DND-41 (cell line): Measurements from ENCODE around the gene OPHN1.

Experiments
- ATAC-seq: fragments of 200-7000 bp; cut with Tn5 transposase; 3 replicates; pipeline ENCODE4 v1.9.1; 2021; ENCODE audit warnings: low read depth; ENCODE audit not compliant: insufficient read depth
- DNase-seq: peaks from one replicate; pipeline ENCODE4 v3.0.0-alpha.2; 2020
- H2AFZ ChIP-seq: 2 replicates; pipeline ENCODE4 v1.6.0; 2012; ENCODE audit warnings: low read depth, low read length
- H3K27ac ChIP-seq: 2 replicates; pipeline ENCODE4 v1.5.1; 2012; ENCODE audit warnings: low read length, inconsistent platforms
- H3K27me3 ChIP-seq: fragments of 200-600 bp; sonication (generic); 2 replicates; pipeline ENCODE4 v1.6.0; 2012; ENCODE audit warnings: low read length, mild to moderate bottlenecking, inconsistent platforms; ENCODE audit not compliant: insufficient read depth, poor library complexity
- H3K36me3 ChIP-seq: 2 replicates; pipeline ENCODE4 v1.5.1; 2012; ENCODE audit warnings: low read length, inconsistent platforms; ENCODE audit not compliant: insufficient read depth
- H3K4me1 ChIP-seq: 2 replicates; pipeline ENCODE4 v1.5.1; 2012; ENCODE audit warnings: mild to moderate bottlenecking, low read length; ENCODE audit not compliant: insufficient read depth
- H3K4me2 ChIP-seq: 2 replicates; pipeline ENCODE4 v1.6.0; 2012; ENCODE audit warnings: mild to moderate bottlenecking, moderate library complexity, low read length, inconsistent platforms; ENCODE audit not compliant: insufficient read depth
- H3K4me3 ChIP-seq, 2 experiments: fragments of 200-600 bp in 1 of 2; shearing (Covaris generic) in 1 of 2; 2 replicates each; pipeline ENCODE4 v1.5.1; 2012 to 2016; ENCODE audit warnings: inconsistent platforms in 2 of 2, low read length in 2 of 2, mild to moderate bottlenecking in 2 of 2, low read depth in 1 of 2, moderate library complexity in 1 of 2
- H3K79me2 ChIP-seq: 2 replicates; pipeline ENCODE4 v1.6.0; 2012; ENCODE audit warnings: low read length, inconsistent platforms; ENCODE audit not compliant: insufficient read depth
- H3K9ac ChIP-seq: 2 replicates; pipeline ENCODE4 v1.6.0; 2012; ENCODE audit warnings: low read depth, mild to moderate bottlenecking, inconsistent platforms, low read length, moderate library complexity
- H3K9me3 ChIP-seq: 2 replicates; pipeline ENCODE4 v1.5.1; 2012; ENCODE audit warnings: low read length, moderate library complexity, mild to moderate bottlenecking, inconsistent platforms; ENCODE audit not compliant: insufficient read depth, severe bottlenecking
- H4K20me1 ChIP-seq: 2 replicates; pipeline ENCODE4 v1.6.0; 2012; ENCODE audit warnings: low read length; ENCODE audit not compliant: insufficient read depth
- EZH2 ChIP-seq: IDR thresholded peaks from 3 replicates; pipeline ENCODE4 v1.6.1; 2012; ENCODE audit warnings: borderline replicate concordance, low read depth, mild to moderate bottlenecking, moderate library complexity, low read length, inconsistent platforms; ENCODE audit not compliant: severe bottlenecking
- TF ChIP-seq, protein P1 (sequence below): IDR thresholded peaks from 2 replicates; pipeline ENCODE4 v1.5.1; 2012; ENCODE audit warnings: borderline replicate concordance, low read length, moderate library complexity, mild to moderate bottlenecking; ENCODE audit not compliant: poor library complexity, severe bottlenecking; ENCODE audit errors: extremely low read depth

OPHN1 gene

DNA sequence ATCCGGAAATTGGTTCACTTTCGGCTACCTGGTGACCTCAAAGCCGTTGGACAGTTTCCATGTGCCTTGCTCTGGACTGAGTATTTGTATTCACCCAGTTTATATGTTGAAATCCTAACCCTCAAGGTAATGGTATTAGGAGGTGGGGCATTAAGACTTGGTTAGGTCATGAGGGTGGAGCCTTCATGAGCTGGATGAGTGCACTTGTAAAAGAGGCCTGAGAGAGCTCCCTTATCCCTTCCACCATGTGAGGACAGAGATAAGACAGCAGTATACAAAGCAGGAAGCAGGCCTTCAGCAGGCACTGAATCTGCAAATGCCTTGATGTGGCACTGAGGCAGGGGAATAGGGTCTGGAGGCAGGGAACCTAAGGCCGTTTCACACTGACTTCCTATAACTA lies 5.3 kb upstream of the OPHN1 start:
- TF ChIP-seq EZH2 = no peak
- TF ChIP-seq, protein P1, sequence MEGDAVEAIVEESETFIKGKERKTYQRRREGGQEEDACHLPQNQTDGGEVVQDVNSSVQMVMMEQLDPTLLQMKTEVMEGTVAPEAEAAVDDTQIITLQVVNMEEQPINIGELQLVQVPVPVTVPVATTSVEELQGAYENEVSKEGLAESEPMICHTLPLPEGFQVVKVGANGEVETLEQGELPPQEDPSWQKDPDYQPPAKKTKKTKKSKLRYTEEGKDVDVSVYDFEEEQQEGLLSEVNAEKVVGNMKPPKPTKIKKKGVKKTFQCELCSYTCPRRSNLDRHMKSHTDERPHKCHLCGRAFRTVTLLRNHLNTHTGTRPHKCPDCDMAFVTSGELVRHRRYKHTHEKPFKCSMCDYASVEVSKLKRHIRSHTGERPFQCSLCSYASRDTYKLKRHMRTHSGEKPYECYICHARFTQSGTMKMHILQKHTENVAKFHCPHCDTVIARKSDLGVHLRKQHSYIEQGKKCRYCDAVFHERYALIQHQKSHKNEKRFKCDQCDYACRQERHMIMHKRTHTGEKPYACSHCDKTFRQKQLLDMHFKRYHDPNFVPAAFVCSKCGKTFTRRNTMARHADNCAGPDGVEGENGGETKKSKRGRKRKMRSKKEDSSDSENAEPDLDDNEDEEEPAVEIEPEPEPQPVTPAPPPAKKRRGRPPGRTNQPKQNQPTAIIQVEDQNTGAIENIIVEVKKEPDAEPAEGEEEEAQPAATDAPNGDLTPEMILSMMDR = no peak
- Histone ChIP-seq H2AFZ (no peak overlapping the region), H4K20me1 (no peaks in the 10 kb centered on the region), H3K4me3 (no peak overlapping the region), H3K9me3 (no peaks in the 10 kb centered on the region), H3K27me3 (no peaks in the 10 kb centered on the region), H3K36me3 (no peaks in the 10 kb centered on the region), H3K4me1 (peaks cover 11% of the 10 kb centered on the region; the same call in 1 of the 2 replicates), H3K4me2 (no peak overlapping the region), H3K9ac (no peak overlapping the region), H3K79me2 (no peaks in the 10 kb centered on the region), H3K27ac (no peak overlapping the region)
- ATAC-seq = no peak
- no peak for DNase-seq

DNA sequence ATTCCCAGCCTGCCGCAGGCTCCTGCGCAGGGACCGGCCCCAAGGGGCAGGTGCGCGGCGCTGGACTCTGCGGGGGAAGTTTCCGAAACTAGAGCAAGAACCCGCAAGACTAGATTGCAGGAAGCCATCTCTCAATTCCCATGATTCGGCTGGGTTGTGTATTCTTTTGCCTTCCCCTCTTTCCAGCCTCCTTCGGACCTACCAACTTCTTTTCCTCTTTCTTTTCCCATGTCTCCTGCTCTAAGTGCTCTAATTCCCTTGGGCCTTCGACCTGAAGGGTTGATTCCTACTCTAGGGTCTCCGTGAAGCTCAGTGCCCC lies 645 bp upstream of the OPHN1 start:
- no peak overlapping the region for H2AFZ ChIP-seq
- H3K4me1 ChIP-seq = no peaks in the 10 kb centered on the region
- no peak overlapping the region for H3K4me3 ChIP-seq
- H3K27me3 ChIP-seq = no peaks in the 10 kb centered on the region
- H3K36me3 ChIP-seq = no peaks in the 10 kb centered on the region
- DNase-seq (no peak), ATAC-seq (no peak)
- no peaks in the 10 kb centered on the region for H3K9me3 ChIP-seq
- TF ChIP-seq, protein P1 = no peak
- TF ChIP-seq EZH2 = no peak
- H4K20me1 ChIP-seq = no peaks in the 10 kb centered on the region
- H3K9ac ChIP-seq = no peak overlapping the region
- no peaks in the 10 kb centered on the region for H3K79me2 ChIP-seq
- no peak overlapping the region for H3K4me2 ChIP-seq
- no peak overlapping the region for H3K27ac ChIP-seq

DNA sequence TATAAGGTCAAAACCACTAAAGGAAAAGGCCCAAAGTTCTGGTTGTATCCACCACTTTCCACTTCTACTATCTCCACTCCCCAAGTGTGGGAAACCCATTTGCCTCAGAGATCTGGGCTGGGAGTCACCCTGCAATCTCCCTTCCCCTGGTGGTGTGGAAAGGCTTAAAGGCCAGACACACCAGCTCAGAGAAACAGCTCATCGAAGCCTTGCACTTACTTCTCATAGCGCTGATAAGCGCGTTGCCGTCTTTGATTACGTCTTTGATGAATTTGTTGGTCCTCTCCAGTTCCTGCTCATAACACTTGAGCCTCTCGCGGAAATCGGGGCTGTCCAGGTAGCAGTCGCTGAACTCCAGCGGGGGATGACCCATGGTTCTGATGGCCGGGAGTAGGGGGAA lies 647 bp downstream of the OPHN1 start:
- H3K79me2 ChIP-seq = no peaks in the 10 kb centered on the region
- H3K4me3 ChIP-seq = no peak overlapping the region
- H3K4me1 ChIP-seq = no peaks in the 10 kb centered on the region
- H4K20me1 ChIP-seq = no peaks in the 10 kb centered on the region
- H3K36me3 ChIP-seq = no peaks in the 10 kb centered on the region
- no peak overlapping the region for H2AFZ ChIP-seq
- no peak for ATAC-seq
- no peak overlapping the region for H3K4me2 ChIP-seq
- TF ChIP-seq, protein P1 = no peak
- no peak for TF ChIP-seq EZH2
- H3K9me3 ChIP-seq = no peaks in the 10 kb centered on the region
- H3K27ac ChIP-seq = no peak overlapping the region
- H3K27me3 ChIP-seq = no peaks in the 10 kb centered on the region
- no peak for DNase-seq
- H3K9ac ChIP-seq = no peak overlapping the region

DNA sequence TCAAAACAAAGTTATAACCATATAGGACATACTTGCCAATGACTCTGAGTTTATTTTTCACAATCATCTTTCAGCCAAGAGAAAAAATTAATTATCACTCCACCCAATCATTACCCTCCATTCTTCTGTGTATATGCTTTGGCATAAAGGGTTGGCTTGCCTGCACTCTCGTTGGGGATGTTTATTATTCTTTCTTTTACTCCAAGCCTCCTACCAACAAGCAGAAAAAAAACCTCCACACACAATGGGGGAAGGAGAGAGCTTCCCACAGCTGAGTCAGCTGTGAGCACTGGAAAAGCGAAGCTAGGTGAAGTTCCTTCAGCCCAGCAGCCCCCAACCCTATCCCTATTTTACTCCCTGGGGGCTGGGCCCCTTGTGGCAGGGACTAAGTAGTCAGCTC lies 1.5 kb downstream of the OPHN1 start:
- H3K4me3 ChIP-seq = no peak overlapping the region
- H3K27ac ChIP-seq = no peak overlapping the region
- DNase-seq = no peak
- H3K9me3 ChIP-seq = no peaks in the 10 kb centered on the region
- no peak overlapping the region for H3K9ac ChIP-seq
- no peak overlapping the region for H2AFZ ChIP-seq
- H3K79me2 ChIP-seq = no peaks in the 10 kb centered on the region
- no peaks in the 10 kb centered on the region for H3K36me3 ChIP-seq
- no peaks in the 10 kb centered on the region for H4K20me1 ChIP-seq
- TF ChIP-seq, protein P1 = no peak
- TF ChIP-seq EZH2 = no peak
- no peak for ATAC-seq
- no peaks in the 10 kb centered on the region for H3K27me3 ChIP-seq
- no peaks in the 10 kb centered on the region for H3K4me1 ChIP-seq
- no peak overlapping the region for H3K4me2 ChIP-seq
